Mesenchymal stem cell (in vitro differentiated cells and primary cell): ENCODE data around the gene THTPA.

ENCODE experiments used
- DNase-seq: peaks from one replicate; pipeline ENCODE4 v3.0.0-alpha.2; 2013
- H2AFZ ChIP-seq: one replicate; pipeline ENCODE4 v1.6.1; 2013; ENCODE audit warnings: low read depth, mild to moderate bottlenecking, control low read depth, inconsistent platforms, low read length, moderate library complexity
- H2AK5ac ChIP-seq: 2 replicates; pipeline ENCODE4 v1.6.1; 2013; ENCODE audit warnings: low read length, moderate library complexity, mild to moderate bottlenecking, inconsistent platforms; ENCODE audit not compliant: severe bottlenecking
- H2BK120ac ChIP-seq: one replicate; pipeline ENCODE4 v1.6.1; 2013; ENCODE audit warnings: low read depth, mild to moderate bottlenecking, inconsistent platforms, low read length, moderate library complexity
- H2BK12ac ChIP-seq, 2 experiments: one replicate each; pipeline ENCODE4 v1.6.1; 2013; ENCODE audit warnings: inconsistent platforms in 2 of 2, low read length in 2 of 2, mild to moderate bottlenecking in 2 of 2, moderate library complexity in 2 of 2, control low read depth in 1 of 2
- H2BK15ac ChIP-seq: one replicate; pipeline ENCODE4 v1.6.1; 2013; ENCODE audit warnings: mild to moderate bottlenecking, low read depth, inconsistent platforms; ENCODE audit not compliant: poor library complexity, severe bottlenecking
- H2BK5ac ChIP-seq: 2 replicates; pipeline ENCODE4 v1.6.1; 2013; ENCODE audit warnings: low read depth, mild to moderate bottlenecking, low read length, control low read depth, inconsistent platforms; ENCODE audit not compliant: poor library complexity, severe bottlenecking
- H3K14ac ChIP-seq, 2 experiments: one replicate each; pipeline ENCODE4 v1.6.1; 2013; ENCODE audit warnings: inconsistent platforms in 2 of 2, low read length in 2 of 2, control low read depth in 1 of 2, mild to moderate bottlenecking in 1 of 2, moderate library complexity in 1 of 2
- H3K18ac ChIP-seq, 2 experiments: one replicate each; pipeline ENCODE4 v1.6.1; 2013; ENCODE audit warnings: inconsistent platforms in 2 of 2, low read length in 2 of 2, control low read depth in 1 of 2, low read depth in 1 of 2, mild to moderate bottlenecking in 1 of 2
- H3K23ac ChIP-seq, 2 experiments: one replicate each; pipeline ENCODE4 v1.6.1; 2013; ENCODE audit warnings: inconsistent platforms in 2 of 2, low read length in 2 of 2, mild to moderate bottlenecking in 2 of 2, moderate library complexity in 2 of 2, control low read depth in 1 of 2
- H3K27ac ChIP-seq: 2 replicates; pipeline ENCODE4 v1.5.1; 2013; ENCODE audit warnings: mild to moderate bottlenecking, moderate library complexity, low read length, control low read depth, inconsistent platforms; ENCODE audit not compliant: poor library complexity, severe bottlenecking
- H3K27me3 ChIP-seq, 2 experiments: 2 replicates each; pipeline versions ENCODE4 v1.6.1 to v1.7.0; 2013; ENCODE audit warnings: low read length in 2 of 2, mild to moderate bottlenecking in 2 of 2, moderate library complexity in 2 of 2, control low read depth in 1 of 2, inconsistent platforms in 1 of 2; ENCODE audit not compliant: control insufficient read depth in 1 of 2, insufficient read depth in 1 of 2
- H3K36me3 ChIP-seq, 2 experiments: 2 replicates each; pipeline versions ENCODE4 v1.6.1 to v1.7.0; 2013; ENCODE audit warnings: low read length in 2 of 2, control low read depth in 1 of 2, inconsistent platforms in 1 of 2, low read depth in 1 of 2, mild to moderate bottlenecking in 1 of 2; ENCODE audit not compliant: insufficient read depth in 2 of 2, control insufficient read depth in 1 of 2
- H3K4ac ChIP-seq, 2 experiments: one replicate each; pipeline ENCODE4 v1.6.1; 2013; ENCODE audit warnings: inconsistent platforms in 2 of 2, low read length in 2 of 2, mild to moderate bottlenecking in 2 of 2, moderate library complexity in 2 of 2, control low read depth in 1 of 2, low read depth in 1 of 2
- H3K4me1 ChIP-seq: 2 replicates; pipeline ENCODE4 v1.6.1; 2013; ENCODE audit warnings: low read depth, low read length, control low read depth; ENCODE audit not compliant: control insufficient read depth, insufficient read depth
- H3K4me2 ChIP-seq: 2 replicates; pipeline ENCODE4 v1.6.1; 2013; ENCODE audit warnings: low read length, mild to moderate bottlenecking, inconsistent platforms; ENCODE audit not compliant: poor library complexity, severe bottlenecking
- H3K4me3 ChIP-seq, 2 experiments: 2 replicates each; pipeline versions ENCODE4 v1.5.1 to v1.7.0; 2013; ENCODE audit warnings: low read length in 2 of 2, mild to moderate bottlenecking in 2 of 2, control low read depth in 1 of 2, low read depth in 1 of 2; ENCODE audit not compliant: insufficient read depth in 1 of 2
- H3K79me1 ChIP-seq: replicated peaks from 2 replicates; pipeline ENCODE4 v1.6.1; 2013; ENCODE audit warnings: mild to moderate bottlenecking, control low read depth, low read length, inconsistent platforms; ENCODE audit not compliant: poor library complexity, severe bottlenecking
- H3K9ac ChIP-seq: 2 replicates; pipeline ENCODE4 v1.7.0; 2013; ENCODE audit warnings: mild to moderate bottlenecking, low read length, moderate library complexity
- H3K9me3 ChIP-seq: 2 replicates; pipeline ENCODE4 v1.7.0; 2013; ENCODE audit warnings: mild to moderate bottlenecking, low read length; ENCODE audit not compliant: control insufficient read depth
- H4K8ac ChIP-seq: one replicate; pipeline ENCODE4 v1.6.1; 2013; ENCODE audit warnings: inconsistent platforms, mild to moderate bottlenecking, low read length, moderate library complexity
- H4K91ac ChIP-seq: one replicate; pipeline ENCODE4 v1.6.1; 2013; ENCODE audit warnings: mild to moderate bottlenecking, low read length, inconsistent platforms
- WGBS: methylation state at CpG from one replicate; pipeline ENCODE4 v1.1.7; 2013; ENCODE audit warnings: mixed read lengths; 5-methylcytosine and 5-hydroxymethylcytosine counted together

Gene THTPA

GRCh38 chr14:23568600-23569331, 12.7 kb downstream of the THTPA start:
- H3K4me3 ChIP-seq, result no peak overlapping the region
- H4K8ac ChIP-seq, result peak overlapping the region; percentile 28
- no peaks in the 10 kb centered on the region for H3K9me3 ChIP-seq
- no peak overlapping the region for H3K4ac ChIP-seq
- no peak overlapping the region for H2BK12ac ChIP-seq
- peaks cover 28 to 34% of the 10 kb centered on the region in 2 experiments for H3K27me3 ChIP-seq
- H3K27ac ChIP-seq, result no peak overlapping the region
- no peak overlapping the region for H3K9ac ChIP-seq
- H2AK5ac ChIP-seq, result peak overlapping the region; percentile 33
- H2BK5ac ChIP-seq, result no peak overlapping the region
- peak; percentile 24 for DNase-seq
- H2BK120ac ChIP-seq, result no peak overlapping the region
- no peak overlapping the region for H2AFZ ChIP-seq
- H4K91ac ChIP-seq, result no peak overlapping the region
- H3K14ac ChIP-seq, result no peak overlapping the region
- WGBS, result 11% methylated on average over 1 of the region's 6 CpGs
- peaks cover 15% of the 10 kb centered on the region for H3K4me1 ChIP-seq
- peaks cover 3 to 27% of the 10 kb centered on the region in 2 experiments for H3K36me3 ChIP-seq
- no peak overlapping the region for H3K18ac ChIP-seq
- H3K4me2 ChIP-seq, result no peak overlapping the region
- no peak overlapping the region for H2BK15ac ChIP-seq
- peaks cover 29% of the 10 kb centered on the region for H3K79me1 ChIP-seq
- no peak overlapping the region for H3K23ac ChIP-seq

GRCh38 chr14:23569443-23570151, 13.5 kb downstream of the THTPA start:
- 65% methylated on average over 7 of the region's 7 CpGs for WGBS
- no peaks in the 10 kb centered on the region for H3K9me3 ChIP-seq
- no peak overlapping the region for H4K8ac ChIP-seq
- no peak overlapping the region for H2BK12ac ChIP-seq
- H3K4me1 ChIP-seq, result peaks cover 15% of the 10 kb centered on the region
- H2BK15ac ChIP-seq, result peak overlapping the region; percentile 8
- no peak overlapping the region for H3K14ac ChIP-seq
- H2AK5ac ChIP-seq, result no peak overlapping the region
- no peak overlapping the region for H2BK120ac ChIP-seq
- H3K4me2 ChIP-seq, result no peak overlapping the region
- DNase-seq, result no peak
- no peak overlapping the region for H3K4me3 ChIP-seq
- H3K18ac ChIP-seq, result no peak overlapping the region
- H3K79me1 ChIP-seq, result peaks cover 22% of the 10 kb centered on the region
- peak overlapping the region; percentile 54 for H4K91ac ChIP-seq
- H2AFZ ChIP-seq, result no peak overlapping the region
- peaks cover 30 to 35% of the 10 kb centered on the region in 2 experiments for H3K27me3 ChIP-seq
- no peak overlapping the region for H3K9ac ChIP-seq
- no peak overlapping the region for H3K27ac ChIP-seq
- H3K36me3 ChIP-seq, result peaks cover 3 to 18% of the 10 kb centered on the region in 2 experiments
- peak overlapping the region in 1 of 2 experiments; percentile 37 for H3K23ac ChIP-seq
- H2BK5ac ChIP-seq, result no peak overlapping the region
- H3K4ac ChIP-seq, result no peak overlapping the region

- Histone ChIP-seq H3K79me1 (peaks cover 11% of the 10 kb centered on the region), H3K14ac (no peak overlapping the region), H3K4me1 (peaks cover 16% of the 10 kb centered on the region), H2AK5ac (no peak overlapping the region), H3K27ac (no peak overlapping the region), H3K4ac (no peak overlapping the region), H2AFZ (no peak overlapping the region), H3K4me3 (no peak overlapping the region), H3K36me3 (peaks cover 0 to 7% of the 10 kb centered on the region in 2 experiments), H2BK5ac (no peak overlapping the region), H3K27me3 (peaks cover 40 to 48% of the 10 kb centered on the region in 2 experiments), H4K8ac (peak overlapping the region; percentile 4), H2BK12ac (no peak overlapping the region), H3K18ac (no peak overlapping the region), H4K91ac (no peak overlapping the region), H3K4me2 (no peak overlapping the region), H3K9ac (no peak overlapping the region), H3K23ac (no peak overlapping the region), H2BK120ac (no peak overlapping the region), H3K9me3 (no peaks in the 10 kb centered on the region), H2BK15ac (no peak overlapping the region)
- whole genome bisulfite sequencing, result 81% methylated on average over 22 of the region's 23 CpGs
- no peak for DNase-seq
Measured at GRCh38 chr14:23570806-23571483, 14.9 kb downstream of the THTPA start.
